Ishikawa (cell line): ENCODE data around the gene MRPL14.

ENCODE experiments used
- CEBPB ChIP-seq: IDR thresholded peaks from 2 replicates; pipeline ENCODE4 v1.6.1; 2012
- CREB1 ChIP-seq: IDR thresholded peaks from 2 replicates; pipeline ENCODE4 v1.6.1; 2012; ENCODE audit warnings: low read depth
- EGR1 ChIP-seq: IDR thresholded peaks from 2 replicates; pipeline ENCODE4 v1.6.1; 2012
- EP300 ChIP-seq: IDR thresholded peaks from 2 replicates; pipeline ENCODE4 v1.6.1; 2012; ENCODE audit warnings: borderline replicate concordance
- FOXM1 ChIP-seq: IDR thresholded peaks from 2 replicates; pipeline ENCODE4 v1.6.1; 2012; ENCODE audit warnings: low read depth, borderline replicate concordance
- MAX ChIP-seq: IDR thresholded peaks from 2 replicates; pipeline ENCODE4 v1.6.1; 2012
- NFIC ChIP-seq: IDR thresholded peaks from 2 replicates; pipeline ENCODE4 v1.6.1; 2012
- RAD21 ChIP-seq: IDR thresholded peaks from 2 replicates; pipeline ENCODE4 v1.6.1; 2012; ENCODE audit warnings: low read depth
- REST ChIP-seq: IDR thresholded peaks from 2 replicates; pipeline ENCODE4 v1.6.1; 2012; ENCODE audit warnings: low read depth, mild to moderate bottlenecking
- TAF1 ChIP-seq: IDR thresholded peaks from 2 replicates; pipeline ENCODE4 v1.6.1; 2012; ENCODE audit warnings: low read depth, mild to moderate bottlenecking
- TCF12 ChIP-seq: IDR thresholded peaks from 2 replicates; pipeline ENCODE4 v1.6.1; 2012; ENCODE audit warnings: low read depth
- TEAD4 ChIP-seq: IDR thresholded peaks from 2 replicates; pipeline ENCODE4 v1.6.1; 2012
- YY1 ChIP-seq: IDR thresholded peaks from 2 replicates; pipeline ENCODE4 v1.6.1; 2012; ENCODE audit warnings: low read depth
- ZBTB7A ChIP-seq: IDR thresholded peaks from 2 replicates; pipeline ENCODE4 v1.6.1; 2012; ENCODE audit warnings: low read depth
- TF ChIP-seq, protein P1 (sequence below): IDR thresholded peaks from 2 replicates; pipeline ENCODE4 v1.6.1; 2012

Gene MRPL14

GRCh38 chr6:44156494-44157151 is 29.4 kb upstream of the MRPL14 start:
- TF ChIP-seq CEBPB (no peak), REST (no peak), MAX (no peak), EP300 (no peak), ZBTB7A (no peak), TCF12 (no peak), CREB1 (no peak), EGR1 (no peak), FOXM1 (no peak)
- TF ChIP-seq, protein P1, sequence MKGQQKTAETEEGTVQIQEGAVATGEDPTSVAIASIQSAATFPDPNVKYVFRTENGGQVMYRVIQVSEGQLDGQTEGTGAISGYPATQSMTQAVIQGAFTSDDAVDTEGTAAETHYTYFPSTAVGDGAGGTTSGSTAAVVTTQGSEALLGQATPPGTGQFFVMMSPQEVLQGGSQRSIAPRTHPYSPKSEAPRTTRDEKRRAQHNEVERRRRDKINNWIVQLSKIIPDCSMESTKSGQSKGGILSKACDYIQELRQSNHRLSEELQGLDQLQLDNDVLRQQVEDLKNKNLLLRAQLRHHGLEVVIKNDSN, result no peak

DNA sequence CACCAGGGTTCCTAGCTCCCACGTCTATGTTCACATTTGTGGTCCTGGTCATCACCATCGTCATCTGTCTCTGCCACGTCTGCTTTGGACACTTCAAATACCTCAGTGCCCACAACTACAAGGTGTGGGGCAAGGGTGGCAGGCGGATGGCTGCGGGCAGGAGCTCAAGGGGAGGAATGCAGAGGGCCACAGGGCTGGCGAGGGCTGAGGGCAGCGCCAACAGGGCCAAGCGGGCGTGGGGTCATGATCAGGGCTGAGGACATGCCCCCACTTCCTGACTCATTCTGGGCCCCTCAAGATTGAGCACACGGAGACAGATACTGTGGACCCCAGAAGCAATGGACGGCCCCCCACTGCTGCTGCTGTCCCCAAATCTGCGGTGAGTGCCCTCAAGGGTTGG is 26.8 kb upstream of the MRPL14 start:
- no peak for TF ChIP-seq CREB1
- no peak for TF ChIP-seq EGR1
- TF ChIP-seq ZBTB7A, result no peak
- TF ChIP-seq TAF1, result no peak
- no peak for TF ChIP-seq FOXM1
- TF ChIP-seq NFIC, result no peak
- no peak for TF ChIP-seq TEAD4
- no peak for TF ChIP-seq EP300
- TF ChIP-seq TCF12, result no peak
- no peak for TF ChIP-seq YY1
- TF ChIP-seq, protein P1, result no peak
- TF ChIP-seq REST, result no peak

GRCh38 chr6:44152533-44152932 is 25.3 kb upstream of the MRPL14 start:
- TF ChIP-seq ZBTB7A, result no peak
- TF ChIP-seq CREB1, result no peak
- no peak for TF ChIP-seq TEAD4
- no peak for TF ChIP-seq EP300
- no peak for TF ChIP-seq MAX
- no peak for TF ChIP-seq TAF1
- TF ChIP-seq, protein P1, result no peak
- no peak for TF ChIP-seq RAD21
- TF ChIP-seq FOXM1, result no peak
- TF ChIP-seq YY1, result no peak
- TF ChIP-seq CEBPB, result no peak
- no peak for TF ChIP-seq EGR1
- TF ChIP-seq NFIC, result no peak
- no peak for TF ChIP-seq REST
- no peak for TF ChIP-seq TCF12

GRCh38 chr6:44152109-44152461 is 24.8 kb upstream of the MRPL14 start:
- no peak for TF ChIP-seq REST
- TF ChIP-seq TCF12, result no peak
- TF ChIP-seq MAX, result no peak
- no peak for TF ChIP-seq FOXM1
- no peak for TF ChIP-seq EP300
- TF ChIP-seq ZBTB7A, result no peak
- no peak for TF ChIP-seq CREB1
- no peak for TF ChIP-seq CEBPB
